ENCODE results near the gene VANGL1.

Gene VANGL1

DNA sequence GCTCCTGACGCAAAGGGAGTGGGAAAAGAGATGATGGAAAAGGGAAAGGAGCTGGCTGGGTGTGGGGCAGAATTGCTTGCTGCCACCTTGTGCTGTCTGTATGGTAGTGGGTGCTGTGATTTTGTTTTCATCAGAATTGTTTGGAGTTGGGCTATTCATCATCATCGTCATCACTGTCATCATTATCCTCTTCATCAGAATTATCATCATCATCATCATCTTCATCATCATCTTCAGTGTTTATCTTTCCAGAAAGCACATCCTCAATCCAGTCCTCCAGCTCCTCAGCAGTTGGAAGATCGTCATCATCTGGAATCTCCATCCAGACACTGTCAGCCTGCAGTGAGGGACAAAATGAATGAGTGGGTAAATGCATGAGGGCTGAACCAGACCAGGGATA is 59.3 kb downstream of the VANGL1 start:
- no peak overlapping the region for H3K9ac ChIP-seq

DNA sequence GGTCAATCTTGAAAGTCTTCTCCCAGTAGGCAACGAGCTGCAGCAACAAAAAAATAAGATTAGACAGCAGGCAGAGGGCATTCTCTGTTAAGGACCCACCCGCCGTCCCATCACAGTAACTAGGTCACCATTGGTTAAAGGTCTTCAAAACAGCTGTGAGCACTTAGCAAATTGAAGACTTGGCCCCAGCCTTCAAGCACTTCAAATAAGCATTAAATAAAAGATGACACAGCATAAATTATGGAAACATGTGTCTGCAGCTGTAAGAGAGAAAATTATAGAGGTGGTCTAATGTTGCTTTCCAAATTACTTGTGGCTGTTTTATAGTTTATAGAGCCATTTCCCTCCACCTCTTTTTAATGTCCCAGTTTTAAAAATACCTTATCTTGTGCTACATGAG is 61.2 kb downstream of the VANGL1 start:
- H3K4me3 ChIP-seq (ENCODE audit: low read depth, low read length) = no peak overlapping the region
- no peak overlapping the region for H3K4me2 ChIP-seq (ENCODE audit: low read length)
- H3K9me3 ChIP-seq (ENCODE audit: control insufficient read depth, low read length) = no peaks in the 10 kb centered on the region
- no peaks in the 10 kb centered on the region for H3K79me2 ChIP-seq
- H3K36me3 ChIP-seq (ENCODE audit: control insufficient read depth, insufficient read depth, low read length) = no peaks in the 10 kb centered on the region
- no peaks in the 10 kb centered on the region for H3K27me3 ChIP-seq (ENCODE audit: control insufficient read depth, insufficient read depth, low read length)
- TF ChIP-seq, protein P1, sequence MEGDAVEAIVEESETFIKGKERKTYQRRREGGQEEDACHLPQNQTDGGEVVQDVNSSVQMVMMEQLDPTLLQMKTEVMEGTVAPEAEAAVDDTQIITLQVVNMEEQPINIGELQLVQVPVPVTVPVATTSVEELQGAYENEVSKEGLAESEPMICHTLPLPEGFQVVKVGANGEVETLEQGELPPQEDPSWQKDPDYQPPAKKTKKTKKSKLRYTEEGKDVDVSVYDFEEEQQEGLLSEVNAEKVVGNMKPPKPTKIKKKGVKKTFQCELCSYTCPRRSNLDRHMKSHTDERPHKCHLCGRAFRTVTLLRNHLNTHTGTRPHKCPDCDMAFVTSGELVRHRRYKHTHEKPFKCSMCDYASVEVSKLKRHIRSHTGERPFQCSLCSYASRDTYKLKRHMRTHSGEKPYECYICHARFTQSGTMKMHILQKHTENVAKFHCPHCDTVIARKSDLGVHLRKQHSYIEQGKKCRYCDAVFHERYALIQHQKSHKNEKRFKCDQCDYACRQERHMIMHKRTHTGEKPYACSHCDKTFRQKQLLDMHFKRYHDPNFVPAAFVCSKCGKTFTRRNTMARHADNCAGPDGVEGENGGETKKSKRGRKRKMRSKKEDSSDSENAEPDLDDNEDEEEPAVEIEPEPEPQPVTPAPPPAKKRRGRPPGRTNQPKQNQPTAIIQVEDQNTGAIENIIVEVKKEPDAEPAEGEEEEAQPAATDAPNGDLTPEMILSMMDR (IDR thresholded peaks at IDR 0.05) = no peak
- H3K9ac ChIP-seq = no peak overlapping the region
- H3K27ac ChIP-seq = no peak overlapping the region
- H2AFZ ChIP-seq = no peak overlapping the region
- no peaks in the 10 kb centered on the region for H3K4me1 ChIP-seq

More for the DNA sequence above, 59.3 kb downstream of the VANGL1 start:
- no peaks in the 10 kb centered on the region for H3K4me1 ChIP-seq
- H3K4me2 ChIP-seq (ENCODE audit: low read length) = no peak overlapping the region
- no peaks in the 10 kb centered on the region for H3K9me3 ChIP-seq (ENCODE audit: control insufficient read depth, low read length)
- no peak overlapping the region for H3K4me3 ChIP-seq (ENCODE audit: low read depth, low read length)
- H3K27me3 ChIP-seq (ENCODE audit: control insufficient read depth, insufficient read depth, low read length) = no peaks in the 10 kb centered on the region
- no peak overlapping the region for H2AFZ ChIP-seq
- H3K79me2 ChIP-seq = no peaks in the 10 kb centered on the region
- TF ChIP-seq, protein P1 (IDR thresholded peaks at IDR 0.05) = no peak
- H3K36me3 ChIP-seq (ENCODE audit: control insufficient read depth, insufficient read depth, low read length) = no peaks in the 10 kb centered on the region
- H3K27ac ChIP-seq = no peak overlapping the region

DNA sequence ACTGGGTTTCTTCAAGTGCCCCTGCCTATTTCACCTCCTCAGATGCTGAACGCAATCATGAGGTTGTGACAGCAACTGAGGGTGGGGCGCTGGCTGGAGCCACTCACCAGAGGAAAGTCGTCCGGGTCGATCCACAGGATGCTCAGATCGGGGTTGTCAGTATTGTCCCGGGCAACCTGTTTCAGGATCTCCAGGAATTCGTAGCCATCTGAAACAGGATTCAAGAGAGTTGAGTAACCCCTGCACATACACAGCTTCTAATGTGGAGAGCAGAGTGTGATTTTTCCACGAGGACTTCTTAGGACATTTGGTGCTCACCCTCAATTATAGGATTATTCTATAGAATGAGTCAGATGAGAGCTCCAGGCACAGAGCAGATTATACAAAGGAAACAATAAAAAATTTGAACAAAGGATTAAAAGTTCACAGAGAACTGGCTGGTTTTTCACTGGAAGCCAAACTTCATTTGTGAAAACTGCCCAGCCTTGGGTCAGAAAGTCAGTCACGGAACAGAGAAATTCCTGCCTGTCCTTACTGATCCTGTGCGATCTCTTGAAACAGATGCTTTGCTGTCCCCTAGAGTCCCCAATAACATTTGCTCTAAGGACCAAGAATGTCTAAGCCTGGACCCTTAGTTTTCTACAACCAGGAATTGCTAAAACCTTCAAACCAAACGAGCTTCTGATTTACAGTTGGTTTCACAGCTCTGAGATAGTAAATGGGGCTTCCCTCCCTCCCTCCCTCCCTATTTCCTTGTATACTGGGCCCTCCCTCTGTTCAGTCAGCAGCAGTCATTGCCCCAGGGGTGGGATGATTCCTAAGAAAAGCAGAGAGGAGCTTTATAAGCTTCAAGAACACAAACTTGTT is 63.5 kb downstream of the VANGL1 start:
- Histone ChIP-seq H3K4me2 (ENCODE audit: low read length) (no peak overlapping the region), H3K4me1 (no peaks in the 10 kb centered on the region), H3K27ac (no peak overlapping the region), H3K9ac (no peak overlapping the region), H2AFZ (no peak overlapping the region), H3K4me3 (ENCODE audit: low read depth, low read length) (no peak overlapping the region), H3K36me3 (ENCODE audit: control insufficient read depth, insufficient read depth, low read length) (no peaks in the 10 kb centered on the region), H3K9me3 (ENCODE audit: control insufficient read depth, low read length) (no peaks in the 10 kb centered on the region), H3K79me2 (no peaks in the 10 kb centered on the region), H3K27me3 (ENCODE audit: control insufficient read depth, insufficient read depth, low read length) (no peaks in the 10 kb centered on the region)
- TF ChIP-seq, protein P1 (IDR thresholded peaks at IDR 0.05) = no peak

DNA sequence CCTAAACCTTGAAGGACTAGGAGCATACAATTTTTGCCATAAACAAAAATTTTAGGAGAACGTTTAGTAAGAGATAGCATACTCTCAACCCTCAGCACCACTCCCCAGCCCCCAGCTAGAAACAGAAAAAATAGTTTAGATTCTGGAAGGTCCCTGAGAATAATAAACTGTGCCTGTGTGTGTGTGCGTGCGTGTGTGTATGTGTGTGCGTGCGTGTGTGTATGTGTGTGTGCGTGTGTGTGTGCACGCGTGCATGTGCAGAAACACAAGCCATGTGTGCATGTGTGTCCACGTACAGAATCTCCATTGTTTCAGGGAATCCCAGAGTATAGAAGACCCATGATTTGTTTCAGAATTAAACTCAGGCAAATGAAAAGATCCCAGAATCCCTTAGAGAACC is 64.2 kb downstream of the VANGL1 start:
- H3K9me3 ChIP-seq (ENCODE audit: control insufficient read depth, low read length) = no peaks in the 10 kb centered on the region
- H3K27me3 ChIP-seq (ENCODE audit: control insufficient read depth, insufficient read depth, low read length) = no peaks in the 10 kb centered on the region
- no peaks in the 10 kb centered on the region for H3K79me2 ChIP-seq
- H3K36me3 ChIP-seq (ENCODE audit: control insufficient read depth, insufficient read depth, low read length) = no peaks in the 10 kb centered on the region
- no peak overlapping the region for H3K4me3 ChIP-seq (ENCODE audit: low read depth, low read length)
- TF ChIP-seq, protein P1 (IDR thresholded peaks at IDR 0.05) = no peak
- H3K4me2 ChIP-seq (ENCODE audit: low read length) = no peak overlapping the region
- H3K27ac ChIP-seq = no peak overlapping the region
- no peak overlapping the region for H3K9ac ChIP-seq
- no peak overlapping the region for H2AFZ ChIP-seq
- H3K4me1 ChIP-seq = no peaks in the 10 kb centered on the region
